HG02938 (cell line): ENCODE measurements around the gene MAP1S.

Experiments used
- ATAC-seq: cut with Tn5 transposase; IDR thresholded peaks from one replicate; pipeline ENCODE4 v1.9.1; 2021; ENCODE audit warnings: mild to moderate bottlenecking, moderate library complexity; ENCODE audit not compliant: unreplicated experiment

The MAP1S gene

DNA sequence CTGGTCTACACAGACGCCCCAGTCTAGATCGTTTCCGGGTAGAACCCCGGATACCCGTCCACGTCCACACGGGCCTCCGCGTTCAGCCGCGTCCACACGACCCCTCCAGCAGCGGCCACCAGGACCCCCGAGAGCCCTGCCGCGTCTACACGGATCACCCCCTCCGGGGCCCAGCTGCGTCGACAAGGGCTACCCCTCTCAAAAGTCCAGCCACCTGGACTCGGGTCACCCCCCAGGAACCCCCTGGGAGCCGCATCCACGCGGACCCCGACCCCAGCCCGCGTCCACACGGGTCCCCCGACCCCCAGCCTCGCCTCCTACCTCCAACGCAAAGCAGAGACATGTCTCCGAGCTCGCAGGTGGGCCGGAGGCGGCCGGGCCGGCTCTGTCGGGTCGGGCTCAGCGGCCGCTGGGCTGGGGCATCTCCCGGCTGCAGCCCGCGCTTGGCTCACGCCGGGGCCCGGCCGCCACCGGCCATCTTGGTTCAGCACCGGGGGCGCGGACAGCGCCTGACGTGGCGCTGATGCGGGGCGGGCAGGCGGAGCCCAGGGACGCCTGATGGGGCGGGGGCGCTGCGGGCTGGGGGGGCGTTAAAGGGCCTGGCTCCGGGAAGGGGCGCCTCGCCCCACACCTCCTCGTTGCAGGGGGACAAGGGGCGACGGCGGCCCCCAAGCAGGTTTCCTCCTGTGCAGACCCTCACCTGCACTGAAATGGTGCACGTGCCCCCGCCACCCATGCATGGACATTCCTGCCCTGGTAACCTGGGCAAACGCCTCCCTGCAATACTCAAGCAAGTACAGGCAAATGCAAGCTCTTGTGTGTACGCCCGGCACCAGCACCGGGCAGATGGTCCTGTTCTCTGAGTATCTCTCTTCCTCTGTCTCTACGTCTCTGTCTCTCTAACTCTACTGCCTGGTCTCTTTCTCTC, 31.2 kb upstream of the MAP1S start, which contains the start of gene UNC13A:
Gene UNC13A (minus strand): TSS at position 498 of the 928 bp plus-strand sequence. CDS start 155 bp downstream, at position 343.
- no peak for ATAC-seq

DNA sequence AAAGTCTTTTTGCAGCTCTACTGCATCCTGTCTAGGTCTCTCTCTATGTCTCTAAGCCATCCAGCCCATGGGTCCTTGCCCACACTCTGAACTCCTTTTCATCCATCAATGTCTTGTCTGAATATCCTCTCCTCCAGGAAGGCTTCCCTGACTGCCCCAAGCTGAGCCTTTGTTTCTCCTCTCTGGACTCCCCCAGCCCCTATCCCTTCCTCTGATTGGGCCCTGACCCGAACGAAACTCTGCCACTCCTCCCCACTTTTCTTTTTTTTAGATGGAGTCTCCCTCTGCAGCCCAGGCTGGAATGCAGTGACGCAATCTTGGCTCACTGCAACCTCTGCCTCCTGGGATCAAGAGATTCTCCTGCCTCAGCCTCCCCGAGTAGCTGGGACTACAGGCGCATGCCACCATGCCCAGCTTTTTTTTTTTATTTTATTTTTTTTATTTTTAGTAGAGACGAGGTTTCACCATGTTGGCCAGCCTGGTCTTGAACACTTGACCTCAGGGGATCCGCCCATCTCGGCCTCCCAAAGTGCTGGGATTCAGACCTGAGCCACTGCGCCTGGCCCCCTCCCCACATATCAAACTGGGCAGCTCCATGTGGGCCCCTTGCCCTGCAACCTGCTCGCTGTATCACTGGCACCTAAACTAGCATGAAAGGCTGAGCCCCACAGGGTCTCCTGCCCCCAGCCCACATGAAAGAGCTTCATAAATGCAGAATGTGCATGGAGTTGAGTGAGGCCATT, 30.3 kb upstream of the MAP1S start:
- no peak for ATAC-seq

DNA sequence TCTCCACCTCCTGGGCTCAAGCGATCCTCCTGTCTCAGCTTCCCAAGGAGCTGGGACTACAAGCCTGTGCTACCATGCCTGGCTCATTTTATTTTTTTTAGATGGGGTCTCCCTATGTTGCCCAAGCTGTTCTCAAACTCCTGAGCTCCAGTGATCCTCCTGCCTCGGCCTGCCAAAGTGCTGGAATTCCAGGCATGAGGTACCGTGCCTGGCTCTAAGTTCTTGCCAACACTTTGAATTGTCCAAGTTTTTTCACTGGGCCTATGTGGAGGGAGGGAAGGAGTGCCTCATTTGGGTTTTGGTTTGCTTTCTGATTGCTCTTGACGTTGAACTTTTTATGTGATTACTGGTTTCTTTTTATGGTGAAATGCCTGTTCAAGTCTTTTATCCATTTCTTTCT, 26.7 kb upstream of the MAP1S start:
- no peak for ATAC-seq

DNA sequence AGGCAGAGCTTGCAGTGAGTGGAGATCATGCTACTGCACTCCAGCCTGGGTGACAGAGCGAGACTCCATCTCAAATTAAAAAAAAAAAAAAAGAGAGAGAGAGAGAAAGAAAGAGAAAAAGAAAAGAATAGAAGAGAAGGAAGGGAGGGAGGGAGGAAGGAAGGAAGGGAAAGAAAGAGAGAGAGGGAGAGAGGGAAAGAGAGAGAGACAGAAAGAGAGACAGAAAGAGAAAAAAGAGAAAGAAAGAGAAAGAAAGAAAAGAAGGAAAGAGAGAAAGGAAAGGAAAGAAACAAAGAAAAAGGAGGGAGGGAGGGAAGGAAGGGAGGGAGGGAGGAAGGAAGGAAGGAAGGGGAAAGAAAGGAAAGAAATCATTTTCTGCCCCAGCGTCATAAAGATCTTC, 24.1 kb upstream of the MAP1S start:
- ATAC-seq, result no peak

DNA sequence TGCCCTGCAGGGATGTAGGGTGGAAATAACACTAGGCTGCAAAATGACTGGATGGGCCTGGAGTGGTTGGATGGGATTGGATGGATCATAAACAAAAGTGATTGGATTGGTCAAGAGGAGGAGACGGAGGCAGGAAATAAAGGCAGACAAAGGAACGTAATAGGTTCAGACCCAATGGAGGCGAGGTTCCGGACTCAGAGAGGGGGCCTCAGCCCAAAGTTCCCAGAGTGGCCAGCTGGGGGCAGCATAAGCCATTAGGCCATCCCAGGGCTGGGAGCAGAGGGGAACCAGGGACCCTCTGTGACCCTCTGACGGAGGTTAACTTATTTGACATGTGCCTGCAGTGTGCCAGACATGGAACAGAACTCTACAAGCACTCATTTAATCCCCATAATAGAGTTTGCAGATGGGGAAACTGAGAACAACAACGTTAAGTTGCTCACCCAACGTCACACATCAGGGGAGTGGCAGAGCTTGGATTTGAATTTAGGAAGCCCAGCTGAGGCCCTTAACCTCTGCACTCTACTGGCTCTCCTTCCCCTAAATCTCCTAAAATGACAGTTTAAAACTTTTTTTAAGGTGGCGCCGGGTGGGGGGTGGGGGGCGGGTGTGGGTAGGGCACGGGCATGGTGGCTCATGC, 15.3 kb upstream of the MAP1S start:
- no peak for ATAC-seq

DNA sequence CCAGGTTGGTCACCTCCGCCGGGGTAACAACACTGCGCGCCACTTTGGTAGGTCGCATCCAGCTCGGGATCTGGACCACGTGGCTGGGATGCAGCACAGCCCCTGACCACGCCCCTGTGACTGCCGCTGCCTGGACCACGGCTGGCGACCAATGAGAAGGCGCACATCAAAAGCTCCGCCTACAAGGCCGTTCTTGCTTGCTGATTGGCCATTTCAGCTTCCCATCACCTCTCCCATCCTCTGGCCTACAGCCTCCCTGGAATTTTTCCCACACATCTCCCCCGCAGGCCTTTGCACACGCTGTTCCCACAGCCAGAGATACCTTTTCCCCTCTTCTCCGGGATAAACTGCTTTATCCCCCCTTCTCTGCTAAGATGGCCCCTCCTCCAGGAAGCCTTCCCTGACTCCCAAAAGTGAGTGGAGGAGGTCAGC, 12.5 kb upstream of the MAP1S start:
- ATAC-seq, result no peak

DNA sequence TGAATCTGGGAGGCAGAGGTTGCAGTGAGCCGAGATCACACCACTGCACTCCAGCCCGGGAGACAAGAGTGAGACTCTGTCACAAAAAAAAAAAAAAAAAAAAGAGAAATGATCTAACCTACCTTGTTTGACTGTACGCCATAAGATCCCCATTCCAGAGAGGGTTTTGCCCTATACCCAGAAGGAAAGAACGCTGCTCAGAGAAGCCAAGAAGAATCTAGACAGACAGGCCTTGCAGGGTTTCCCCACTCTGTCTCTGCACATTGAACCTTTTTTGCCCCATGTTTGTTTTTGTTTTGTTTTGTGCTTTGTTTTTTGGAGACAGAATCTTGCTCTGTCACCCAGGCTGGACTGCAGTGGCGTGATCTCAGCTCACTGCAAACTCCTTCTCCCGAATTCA, 7.4 kb upstream of the MAP1S start:
- ATAC-seq, result no peak

DNA sequence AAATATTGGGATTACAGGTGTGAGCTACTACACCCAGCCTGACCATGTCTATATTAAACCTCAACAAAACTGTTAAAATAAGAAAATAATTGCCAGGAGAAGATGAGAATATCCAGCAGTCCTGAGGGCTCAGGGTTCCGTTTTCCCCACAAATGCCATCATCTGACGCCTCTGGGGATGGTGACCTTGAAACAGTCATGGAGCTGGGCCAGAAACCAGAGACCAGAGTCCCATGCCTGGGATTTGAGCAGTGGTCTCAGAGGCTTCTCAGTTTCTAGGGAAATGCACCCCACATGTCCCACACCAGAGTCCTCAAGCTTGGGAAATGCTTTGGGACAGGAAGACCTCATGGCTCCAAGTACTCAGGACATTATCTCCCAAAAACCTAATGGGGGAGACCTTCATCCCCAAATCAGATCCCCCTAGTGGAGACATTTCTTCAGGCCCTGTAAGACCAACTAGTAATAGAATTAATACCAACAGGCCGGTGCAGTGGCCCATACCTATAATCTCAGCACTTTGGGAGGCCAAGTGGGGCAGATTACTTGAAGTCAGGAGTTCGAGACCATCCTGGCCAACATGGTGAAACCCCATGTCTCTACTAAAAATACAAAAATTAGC, 2.9 kb upstream of the MAP1S start:
- no peak for ATAC-seq

DNA sequence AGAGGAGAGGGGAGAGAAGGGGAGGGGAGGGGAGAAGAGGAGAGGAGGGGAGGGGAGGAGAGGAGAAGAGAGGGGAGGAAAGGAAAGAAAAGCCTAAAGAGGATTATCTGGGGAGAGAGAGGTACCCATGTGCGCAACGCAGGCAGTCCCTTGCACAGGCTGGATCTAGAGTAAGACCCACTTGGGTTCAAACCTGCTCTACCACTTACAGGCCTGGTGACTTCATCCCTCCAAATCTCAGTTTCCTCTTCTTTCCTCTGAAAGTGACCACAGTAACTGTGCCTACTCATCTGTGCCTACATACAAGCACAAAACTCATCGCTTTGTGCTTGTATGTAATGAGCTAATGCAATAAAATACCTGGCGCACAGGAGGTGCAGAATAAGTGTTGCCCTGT, 732 bp upstream of the MAP1S start:
- ATAC-seq, result no peak

DNA sequence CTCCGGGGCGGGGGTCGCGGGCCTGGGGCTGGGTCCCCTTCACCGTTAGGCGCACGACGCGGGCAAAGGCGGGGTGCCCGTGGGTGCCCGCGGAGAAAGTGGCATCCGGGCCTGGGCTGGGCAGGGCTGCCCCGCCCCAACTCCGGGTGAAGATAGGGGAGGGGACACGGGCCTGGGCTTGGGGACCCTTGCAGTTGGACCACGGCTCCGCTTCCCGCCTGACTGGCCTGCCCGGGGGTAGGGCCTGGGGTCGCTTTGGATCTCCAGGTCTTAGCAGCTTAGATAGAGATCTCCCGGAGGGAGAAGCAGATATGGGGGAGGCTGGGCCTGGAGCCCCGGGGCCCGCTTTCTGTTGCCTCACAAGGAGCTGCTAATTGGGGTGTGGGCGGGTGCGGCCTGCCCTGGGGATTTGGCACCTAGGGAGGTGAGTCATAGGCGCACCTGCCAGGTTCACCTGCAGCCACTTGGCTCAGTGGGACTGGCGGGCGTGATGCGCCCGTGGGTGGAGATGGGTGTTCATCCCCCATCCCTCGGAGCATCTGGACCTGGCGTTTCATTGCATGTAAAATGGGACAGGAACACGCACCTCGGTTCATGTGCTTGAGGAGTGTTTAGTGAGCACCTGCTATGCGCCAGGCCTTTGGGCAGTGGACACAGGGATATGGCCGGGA, 585 bp downstream of the MAP1S start:
- no peak for ATAC-seq

DNA sequence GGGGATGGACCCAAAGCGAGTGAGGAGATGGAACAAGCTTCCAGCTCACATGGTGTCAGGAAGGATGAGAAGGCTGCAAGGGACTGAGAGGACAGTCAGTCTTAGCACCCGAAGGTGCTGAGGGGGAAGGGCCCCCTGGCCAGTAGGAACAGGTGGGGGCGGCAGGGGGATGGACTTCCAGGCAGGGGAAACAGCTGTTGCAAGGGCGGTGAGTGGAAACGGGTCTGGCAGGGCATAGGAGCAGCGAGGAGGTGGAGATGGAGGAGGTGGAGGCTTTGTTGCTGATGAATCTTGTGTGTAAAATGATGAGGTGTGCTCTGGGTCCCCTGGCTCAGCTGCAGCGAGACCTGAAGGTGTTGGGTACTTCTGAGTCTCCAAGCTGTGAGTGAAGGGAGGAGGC, 1.2 kb downstream of the MAP1S start:
- ATAC-seq, result no peak

DNA sequence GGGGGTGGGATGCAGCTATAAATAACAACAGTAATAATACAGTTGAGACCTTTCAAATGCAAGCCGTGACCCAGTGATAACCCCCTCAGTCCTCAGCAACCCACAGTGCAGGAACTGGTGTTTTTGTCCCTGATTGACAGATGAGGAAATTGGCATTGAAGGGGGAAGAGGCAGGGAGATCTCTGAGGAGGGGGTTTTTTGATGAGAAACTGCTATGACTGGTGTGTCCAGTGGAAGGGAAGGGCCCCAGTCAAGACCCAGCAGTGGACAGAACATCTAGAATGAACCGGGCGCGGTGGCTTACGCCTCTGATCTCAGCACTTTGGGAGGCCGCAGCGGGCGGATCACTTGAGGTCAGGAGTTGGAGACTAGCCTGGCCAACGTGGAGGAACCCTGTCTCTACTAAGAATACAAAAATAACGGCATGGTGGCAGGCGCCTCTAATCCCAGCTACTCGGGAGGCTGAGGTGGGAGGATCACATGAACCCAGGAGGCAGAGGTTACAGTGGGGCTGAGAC, 1.9 kb downstream of the MAP1S start:
- ATAC-seq, result no peak

DNA sequence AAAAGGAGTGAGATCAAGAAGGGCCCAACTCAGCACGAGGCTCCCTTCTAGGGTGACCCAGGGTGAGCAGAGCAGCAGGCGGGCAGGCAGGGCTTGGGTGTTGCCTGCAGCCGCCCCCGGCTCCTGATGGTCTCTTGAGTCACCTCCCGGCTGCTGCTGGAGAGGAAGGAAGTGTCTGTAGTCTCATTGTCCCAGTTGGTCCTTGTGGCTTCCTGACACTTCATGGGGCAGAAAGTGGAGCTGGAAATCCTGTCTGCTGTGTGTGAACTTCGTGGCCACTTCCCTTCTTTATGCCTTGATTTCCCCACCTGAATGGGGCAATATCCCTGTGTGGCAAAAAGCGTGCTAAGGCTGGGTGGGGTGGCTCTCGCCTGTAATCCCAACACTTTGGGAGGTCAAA, 2.5 kb downstream of the MAP1S start:
- no peak for ATAC-seq

DNA sequence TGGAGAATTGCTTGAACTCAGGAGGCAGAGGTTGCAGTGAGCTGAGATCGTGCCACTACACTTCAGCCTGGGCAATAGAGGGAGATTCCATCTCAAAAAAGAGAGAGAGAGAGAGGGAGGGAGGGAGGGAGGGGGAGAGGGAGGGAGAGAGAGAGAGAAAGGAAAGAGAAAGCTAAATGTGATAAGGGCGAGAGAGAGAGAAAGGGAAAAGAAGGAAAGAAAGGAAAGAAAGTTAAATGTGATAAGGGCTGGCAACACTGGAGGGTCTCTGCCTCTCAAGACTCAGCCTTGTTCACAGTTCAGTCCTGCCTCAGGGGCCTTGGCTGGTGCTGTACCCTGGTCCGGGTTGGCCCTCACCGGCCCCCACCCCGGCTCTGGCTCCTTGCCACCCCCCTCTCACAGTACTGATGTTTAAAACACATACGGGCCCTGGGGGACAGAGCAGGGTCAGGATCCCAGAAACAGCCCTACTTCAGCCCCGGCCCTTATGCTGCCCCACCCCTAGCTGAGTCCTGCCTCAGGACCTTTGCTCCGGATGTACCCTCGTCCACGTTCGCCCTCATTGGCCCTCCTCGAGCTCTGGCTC, 3.5 kb downstream of the MAP1S start:
- no peak for ATAC-seq

DNA sequence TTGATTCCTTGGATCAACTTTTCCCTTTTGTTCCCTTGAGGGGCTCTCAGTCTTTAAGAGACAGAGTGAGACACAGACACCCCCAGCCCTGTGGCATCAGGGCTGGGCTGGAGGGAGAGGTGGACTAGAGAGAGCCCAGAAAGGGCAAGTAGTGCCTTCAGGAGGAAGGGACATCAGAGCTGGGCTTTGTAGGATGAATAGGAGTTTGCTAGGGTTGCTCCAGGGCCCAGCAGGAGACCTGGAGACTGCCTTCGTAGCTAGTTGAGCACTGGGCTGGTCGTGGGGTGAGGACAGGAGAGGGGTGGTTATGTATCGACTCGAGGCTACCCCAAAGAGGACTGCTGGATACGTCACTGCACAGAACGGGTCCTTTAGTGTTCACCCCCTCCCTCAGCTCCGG, 5.4 kb downstream of the MAP1S start:
- ATAC-seq, result no peak

DNA sequence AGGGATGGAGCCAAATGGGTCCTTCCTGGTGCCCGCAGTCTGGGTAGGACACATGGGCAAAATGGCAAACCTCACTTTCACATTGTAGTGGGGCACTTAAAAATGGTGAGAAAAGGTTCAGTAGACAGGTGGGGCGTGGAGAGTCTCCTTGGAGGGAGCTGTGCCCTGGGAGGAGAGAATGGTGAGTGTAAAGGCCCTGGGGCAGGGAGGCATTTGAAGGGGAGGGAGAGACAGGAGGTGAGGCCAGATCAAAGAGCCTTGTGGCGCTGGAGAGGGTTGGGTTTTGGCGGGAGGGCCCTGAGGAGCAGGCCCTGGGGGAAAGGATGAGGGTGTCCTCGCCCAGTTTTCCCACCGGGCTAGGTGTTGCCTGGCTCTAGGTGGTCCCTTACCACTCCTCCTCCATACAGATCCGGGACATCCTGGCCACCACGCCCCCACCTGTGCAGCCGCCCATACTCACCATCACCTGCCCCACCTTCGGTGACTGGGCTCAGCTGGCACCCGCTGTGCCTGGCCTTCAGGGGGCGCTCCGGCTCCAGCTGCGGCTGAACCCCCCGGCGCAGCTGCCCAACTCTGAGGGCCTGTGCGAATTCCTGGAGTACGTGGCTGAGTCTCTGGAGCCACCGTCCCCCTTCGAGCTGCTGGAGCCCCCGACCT, 6.3 kb downstream of the MAP1S start:
- no peak for ATAC-seq

DNA sequence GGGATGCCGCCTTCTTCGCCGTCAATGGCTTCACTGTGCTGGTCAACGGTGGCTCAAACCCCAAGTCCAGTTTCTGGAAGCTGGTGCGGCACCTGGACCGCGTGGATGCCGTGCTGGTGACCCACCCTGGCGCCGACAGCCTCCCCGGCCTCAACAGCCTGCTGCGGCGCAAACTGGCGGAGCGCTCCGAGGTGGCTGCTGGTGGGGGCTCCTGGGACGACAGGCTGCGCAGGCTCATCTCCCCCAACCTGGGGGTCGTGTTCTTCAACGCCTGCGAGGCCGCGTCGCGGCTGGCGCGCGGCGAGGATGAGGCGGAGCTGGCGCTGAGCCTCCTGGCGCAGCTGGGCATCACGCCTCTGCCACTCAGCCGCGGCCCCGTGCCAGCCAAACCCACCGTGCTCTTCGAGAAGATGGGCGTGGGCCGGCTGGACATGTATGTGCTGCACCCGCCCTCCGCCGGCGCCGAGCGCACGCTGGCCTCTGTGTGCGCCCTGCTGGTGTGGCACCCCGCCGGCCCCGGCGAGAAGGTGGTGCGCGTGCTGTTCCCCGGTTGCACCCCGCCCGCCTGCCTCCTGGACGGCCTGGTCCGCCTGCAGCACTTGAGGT, 7.0 kb downstream of the MAP1S start:
- no peak for ATAC-seq

DNA sequence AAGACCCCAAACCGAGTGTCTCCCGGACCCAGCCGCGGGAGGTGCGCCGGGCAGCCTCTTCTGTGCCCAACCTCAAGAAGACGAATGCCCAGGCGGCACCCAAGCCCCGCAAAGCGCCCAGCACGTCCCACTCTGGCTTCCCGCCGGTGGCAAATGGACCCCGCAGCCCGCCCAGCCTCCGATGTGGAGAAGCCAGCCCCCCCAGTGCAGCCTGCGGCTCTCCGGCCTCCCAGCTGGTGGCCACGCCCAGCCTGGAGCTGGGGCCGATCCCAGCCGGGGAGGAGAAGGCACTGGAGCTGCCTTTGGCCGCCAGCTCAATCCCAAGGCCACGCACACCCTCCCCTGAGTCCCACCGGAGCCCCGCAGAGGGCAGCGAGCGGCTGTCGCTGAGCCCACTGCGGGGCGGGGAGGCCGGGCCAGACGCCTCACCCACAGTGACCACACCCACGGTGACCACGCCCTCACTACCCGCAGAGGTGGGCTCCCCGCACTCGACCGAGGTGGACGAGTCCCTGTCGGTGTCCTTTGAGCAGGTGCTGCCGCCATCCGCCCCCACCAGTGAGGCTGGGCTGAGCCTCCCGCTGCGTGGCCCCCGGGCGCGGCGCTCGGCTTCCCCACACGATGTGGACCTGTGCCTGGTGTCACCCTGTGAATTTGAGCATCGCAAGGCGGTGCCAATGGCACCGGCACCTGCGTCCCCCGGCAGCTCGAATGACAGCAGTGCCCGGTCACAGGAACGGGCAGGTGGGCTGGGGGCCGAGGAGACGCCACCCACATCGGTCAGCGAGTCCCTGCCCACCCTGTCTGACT, 7.9 kb downstream of the MAP1S start:
- no peak for ATAC-seq
